SU-DHL-6 (cell line): Measurements from ENCODE around the gene CYTH4.

Experiments used
- H2AFZ ChIP-seq: fragments of 200-600 bp; sonication (generic); 2 replicates; pipeline ENCODE4 v1.6.1; 2014; ENCODE audit warnings: low read depth, mild to moderate bottlenecking, moderate library complexity, mixed read lengths, antibody characterized with exemption, low read length; ENCODE audit not compliant: severe bottlenecking
- H3F3A ChIP-seq: fragments of 200-600 bp; shearing (Covaris generic); 2 replicates; pipeline ENCODE4 v1.6.0; 2016; ENCODE audit warnings: antibody characterized with exemption, mild to moderate bottlenecking; ENCODE audit not compliant: insufficient read depth
- H3K27ac ChIP-seq: fragments of 200-600 bp; sonication (generic); 2 replicates; pipeline ENCODE4 v1.5.1; 2016; ENCODE audit warnings: low read depth, mild to moderate bottlenecking, low read length, moderate library complexity, mixed read lengths
- H3K27me3 ChIP-seq: fragments of 200-600 bp; sonication (generic), shearing (Covaris generic); 2 replicates; pipeline ENCODE4 v1.6.0; 2014; ENCODE audit warnings: mild to moderate bottlenecking, low read length
- H3K36me3 ChIP-seq: fragments of 200-600 bp; sonication (generic); 2 replicates; pipeline ENCODE4 v1.6.1; 2014; ENCODE audit warnings: mild to moderate bottlenecking, low read length, mixed read lengths
- H3K4me2 ChIP-seq: fragments of 300-600, 200-600 bp; shearing (Covaris generic), sonication (generic); 2 replicates; pipeline ENCODE4 v1.6.0; 2014; ENCODE audit warnings: low read length, low read depth, mild to moderate bottlenecking; ENCODE audit not compliant: poor library complexity, severe bottlenecking
- H3K4me3 ChIP-seq: fragments of 200-600 bp; sonication (generic); 2 replicates; pipeline ENCODE4 v1.5.1; 2014; ENCODE audit warnings: antibody characterized with exemption, low read length, mild to moderate bottlenecking, mixed read lengths; ENCODE audit not compliant: insufficient read depth, poor library complexity, severe bottlenecking
- H3K79me2 ChIP-seq: fragments of 200-600 bp; sonication (generic); 2 replicates; pipeline ENCODE4 v1.6.1; 2014; ENCODE audit warnings: mild to moderate bottlenecking, low read length, moderate library complexity; ENCODE audit not compliant: insufficient read depth
- H3K9ac ChIP-seq: fragments of 200-600 bp; sonication (generic); 2 replicates; pipeline ENCODE4 v1.7.0; 2014; ENCODE audit warnings: mild to moderate bottlenecking, low read length
- H3K9me2 ChIP-seq: fragments of 200-600 bp; sonication (generic); replicated peaks from 2 replicates; pipeline ENCODE4 v1.6.1; 2014; ENCODE audit warnings: low read length; ENCODE audit not compliant: insufficient read depth
- H3K9me3 ChIP-seq: fragments of 200-600 bp; sonication (generic); 2 replicates; pipeline ENCODE4 v1.6.1; 2014; ENCODE audit warnings: low read length, mixed read lengths; ENCODE audit not compliant: insufficient read depth
- H4K20me1 ChIP-seq: fragments of 200-600 bp; sonication (generic); 2 replicates; pipeline ENCODE4 v1.6.1; 2014; ENCODE audit warnings: low read depth, mild to moderate bottlenecking, antibody characterized with exemption, low read length, moderate library complexity, mixed read lengths
- CTCF ChIP-seq: fragments of 200-600 bp; sonication (generic); IDR thresholded peaks from one replicate; pipeline ENCODE4 v1.5.1; 2017; ENCODE audit warnings: antibody characterized with exemption, mild to moderate bottlenecking, low read length, moderate library complexity; ENCODE audit not compliant: insufficient read depth, poor library complexity, severe bottlenecking
- EZH2phosphoT487 ChIP-seq: fragments of 200-600 bp; sonication (generic), shearing (Covaris generic); conservative IDR thresholded peaks from 2 replicates; pipeline ENCODE4 v1.6.1; 2018; ENCODE audit warnings: mild to moderate bottlenecking, antibody characterized with exemption, low read length, moderate library complexity, mixed read lengths

The CYTH4 gene

GRCh38 chr22:37283393-37283937, 1.2 kb downstream of the CYTH4 start:
- Histone ChIP-seq H3K79me2 (no peaks in the 10 kb centered on the region), H3K4me2 (peak overlapping the region; percentile 61), H3K27ac (peak overlapping the region; percentile 87), H3K4me3 (peak overlapping the region; percentile 37), H3K36me3 (no peaks in the 10 kb centered on the region), H3K9me2 (no peaks in the 10 kb centered on the region), H3K9me3 (no peaks in the 10 kb centered on the region), H3F3A (peaks cover 24% of the 10 kb centered on the region), H2AFZ (no peak overlapping the region), H3K27me3 (no peaks in the 10 kb centered on the region), H4K20me1 (no peaks in the 10 kb centered on the region), H3K9ac (peak overlapping the region; percentile 45)
- TF ChIP-seq CTCF (peak; percentile 47), EZH2phosphoT487 (no peak)

- H3K9me2 ChIP-seq = no peaks in the 10 kb centered on the region
- peaks cover 24% of the 10 kb centered on the region for H3F3A ChIP-seq
- H3K4me2 ChIP-seq = peak overlapping the region; percentile 61
- no peaks in the 10 kb centered on the region for H3K36me3 ChIP-seq
- no peaks in the 10 kb centered on the region for H3K9me3 ChIP-seq
- no peak overlapping the region for H2AFZ ChIP-seq
- H3K79me2 ChIP-seq = no peaks in the 10 kb centered on the region
- H4K20me1 ChIP-seq = no peaks in the 10 kb centered on the region
- no peaks in the 10 kb centered on the region for H3K27me3 ChIP-seq
- peak overlapping the region; percentile 87 for H3K27ac ChIP-seq
- peak overlapping the region; percentile 22 for H3K4me3 ChIP-seq
- peak overlapping the region; percentile 45 for H3K9ac ChIP-seq
- TF ChIP-seq EZH2phosphoT487 (no peak), CTCF (no peak)
These were observed 2.0 kb downstream of the CYTH4 start for GRCh38 chr22:37284126-37284804.

GRCh38 chr22:37284805-37285355, 2.6 kb downstream of the CYTH4 start:
- peak overlapping the region; percentile 87 for H3K27ac ChIP-seq
- H3K9me2 ChIP-seq = no peaks in the 10 kb centered on the region
- no peak overlapping the region for H2AFZ ChIP-seq
- H3K79me2 ChIP-seq = no peaks in the 10 kb centered on the region
- no peaks in the 10 kb centered on the region for H3K9me3 ChIP-seq
- H3K36me3 ChIP-seq = no peaks in the 10 kb centered on the region
- H4K20me1 ChIP-seq = no peaks in the 10 kb centered on the region
- peaks cover 24% of the 10 kb centered on the region for H3F3A ChIP-seq
- peak overlapping the region; percentile 45 for H3K9ac ChIP-seq
- peak overlapping the region; percentile 61 for H3K4me2 ChIP-seq
- no peaks in the 10 kb centered on the region for H3K27me3 ChIP-seq
- peak overlapping the region; percentile 22 for H3K4me3 ChIP-seq
- no peak for TF ChIP-seq EZH2phosphoT487
- no peak for TF ChIP-seq CTCF
